ENCODE measurements around the gene FBXO7.
A peak's percentile ranks its signal among the peaks of the same experiment; 100 is the strongest.

FBXO7 gene

GRCh38 chr22:32489377-32489776, 14.8 kb downstream of the FBXO7 start:
- DNase-seq (ENCODE audit: low read depth in 2 of 2) = no peak

GRCh38 chr22:32490279-32490678, 15.7 kb downstream of the FBXO7 start:
- DNase-seq (ENCODE audit: low read depth in 2 of 2) = no peak

GRCh38 chr22:32492111-32492510, 17.5 kb downstream of the FBXO7 start:
- DNase-seq (ENCODE audit: low read depth in 2 of 2) = no peak

- DNase-seq (ENCODE audit: low read depth in 2 of 2) = no peak
Measured at GRCh38 chr22:32493551-32493950, 18.9 kb downstream of the FBXO7 start.

- DNase-seq (ENCODE audit: low read depth in 2 of 2) = no peak
Measured at GRCh38 chr22:32494971-32495370, 20.4 kb downstream of the FBXO7 start.

- DNase-seq (ENCODE audit: low read depth in 2 of 2) = no peak
Measured at GRCh38 chr22:32499666-32500065, 25.1 kb downstream of the FBXO7 start.

- no peak for DNase-seq (ENCODE audit: low read depth in 2 of 2)
Measured at GRCh38 chr22:32501836-32502752, 27.5 kb downstream of the FBXO7 start.

GRCh38 chr22:32509045-32509444, 34.4 kb downstream of the FBXO7 start:
- DNase-seq (ENCODE audit: low read depth in 2 of 2) = no peak

- no peak for DNase-seq (ENCODE audit: low read depth in 2 of 2)
Measured at GRCh38 chr22:32511274-32511673, 36.7 kb downstream of the FBXO7 start.

GRCh38 chr22:32511776-32512175, 37.2 kb downstream of the FBXO7 start:
- no peak for DNase-seq (ENCODE audit: low read depth in 2 of 2)

GRCh38 chr22:32512267-32512982, 37.8 kb downstream of the FBXO7 start:
- no peak for DNase-seq (ENCODE audit: low read depth in 2 of 2)

GRCh38 chr22:32515084-32515483, 40.5 kb downstream of the FBXO7 start:
- no peak for DNase-seq (ENCODE audit: low read depth in 2 of 2)

- no peak for DNase-seq (ENCODE audit: low read depth in 2 of 2)
Measured at GRCh38 chr22:32517488-32517887, 42.9 kb downstream of the FBXO7 start.

- DNase-seq (ENCODE audit: low read depth in 2 of 2) = no peak
Measured at GRCh38 chr22:32517921-32518320, 43.3 kb downstream of the FBXO7 start.

GRCh38 chr22:32518381-32518780, 43.8 kb downstream of the FBXO7 start:
- DNase-seq (ENCODE audit: low read depth in 2 of 2) = no peak

GRCh38 chr22:32518848-32519247, 44.2 kb downstream of the FBXO7 start:
- DNase-seq (ENCODE audit: low read depth in 2 of 2) = no peak

- DNase-seq (ENCODE audit: low read depth in 2 of 2) = no peak
Measured at GRCh38 chr22:32520612-32521011, 46.0 kb downstream of the FBXO7 start.

- DNase-seq (ENCODE audit: low read depth in 2 of 2) = no peak
Measured at GRCh38 chr22:32522237-32522636, 47.6 kb downstream of the FBXO7 start.

- DNase-seq (ENCODE audit: low read depth in 2 of 2) = no peak
Measured at GRCh38 chr22:32527756-32528155, 53.1 kb downstream of the FBXO7 start.

- DNase-seq (ENCODE audit: low read depth in 2 of 2) = no peak
Measured at GRCh38 chr22:32528316-32528715, 53.7 kb downstream of the FBXO7 start.

GRCh38 chr22:32528984-32529982, 54.7 kb downstream of the FBXO7 start:
- peak; percentile 41 to 45 for DNase-seq (ENCODE audit: low read depth in 2 of 2)

- no peak for DNase-seq (ENCODE audit: low read depth in 2 of 2)
Measured at GRCh38 chr22:32531228-32531627, 56.6 kb downstream of the FBXO7 start.

All from stimulated activated CD8-positive, alpha-beta memory T cell treated with anti-CD3 and anti-CD28 coated beads, Interleukin-15, amount 100 ng/mL, for 48 hours (primary cell).